Measurements from ENCODE around the gene CRYGB.

Gene CRYGB

DNA sequence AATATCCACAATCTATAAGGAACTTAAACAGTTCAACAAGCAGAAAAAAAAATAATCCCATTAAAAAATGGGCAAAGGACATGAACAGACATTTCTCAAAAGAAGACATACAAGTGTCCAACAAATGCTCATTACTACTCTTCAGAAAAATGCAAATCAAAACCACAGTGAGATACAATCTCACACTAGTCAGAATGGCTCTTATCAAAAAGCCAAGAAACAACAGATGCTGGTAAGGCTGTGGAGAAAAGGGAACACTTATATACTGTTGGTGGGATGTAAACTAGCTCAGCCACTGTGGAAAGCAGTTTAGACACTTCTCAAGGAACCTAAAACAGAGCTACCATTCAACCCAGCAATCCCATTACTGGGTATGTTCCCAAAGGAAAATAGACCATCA, 7.2 kb upstream of the CRYGB start:
- H3K4me3 ChIP-seq (ENCODE audit: low read depth, low read length) = no peak overlapping the region
- TF ChIP-seq, protein P1, sequence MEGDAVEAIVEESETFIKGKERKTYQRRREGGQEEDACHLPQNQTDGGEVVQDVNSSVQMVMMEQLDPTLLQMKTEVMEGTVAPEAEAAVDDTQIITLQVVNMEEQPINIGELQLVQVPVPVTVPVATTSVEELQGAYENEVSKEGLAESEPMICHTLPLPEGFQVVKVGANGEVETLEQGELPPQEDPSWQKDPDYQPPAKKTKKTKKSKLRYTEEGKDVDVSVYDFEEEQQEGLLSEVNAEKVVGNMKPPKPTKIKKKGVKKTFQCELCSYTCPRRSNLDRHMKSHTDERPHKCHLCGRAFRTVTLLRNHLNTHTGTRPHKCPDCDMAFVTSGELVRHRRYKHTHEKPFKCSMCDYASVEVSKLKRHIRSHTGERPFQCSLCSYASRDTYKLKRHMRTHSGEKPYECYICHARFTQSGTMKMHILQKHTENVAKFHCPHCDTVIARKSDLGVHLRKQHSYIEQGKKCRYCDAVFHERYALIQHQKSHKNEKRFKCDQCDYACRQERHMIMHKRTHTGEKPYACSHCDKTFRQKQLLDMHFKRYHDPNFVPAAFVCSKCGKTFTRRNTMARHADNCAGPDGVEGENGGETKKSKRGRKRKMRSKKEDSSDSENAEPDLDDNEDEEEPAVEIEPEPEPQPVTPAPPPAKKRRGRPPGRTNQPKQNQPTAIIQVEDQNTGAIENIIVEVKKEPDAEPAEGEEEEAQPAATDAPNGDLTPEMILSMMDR (IDR thresholded peaks at IDR 0.05; ENCODE audit: borderline replicate concordance, insufficient read depth, low read depth, low read length) = no peak

GRCh38 chr2:208150956-208151355, 5.0 kb upstream of the CRYGB start:
- TF ChIP-seq, protein P1 (IDR thresholded peaks at IDR 0.05; ENCODE audit: borderline replicate concordance, insufficient read depth, low read depth, low read length) = no peak
- H3K4me3 ChIP-seq (ENCODE audit: low read depth, low read length) = no peak overlapping the region

DNA sequence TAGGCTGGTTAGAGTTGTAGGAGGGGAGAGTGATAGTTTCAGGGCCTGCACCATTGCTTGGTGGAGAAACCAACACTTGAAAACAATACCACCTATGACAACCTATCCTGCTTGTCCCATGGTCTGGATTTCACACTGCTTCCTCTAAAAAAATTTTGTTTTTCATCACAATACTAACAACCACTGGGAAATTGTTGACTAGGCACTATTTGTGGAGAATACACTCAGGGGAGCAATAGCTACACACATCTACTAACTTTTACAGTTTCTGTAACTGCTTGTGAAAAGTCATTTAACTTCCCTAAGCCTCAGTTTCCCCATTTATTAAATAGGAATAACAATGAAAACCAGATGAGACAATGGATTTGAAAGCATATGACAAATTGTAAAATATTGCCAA, 4.1 kb upstream of the CRYGB start:
- TF ChIP-seq, protein P1 (IDR thresholded peaks at IDR 0.05; ENCODE audit: borderline replicate concordance, insufficient read depth, low read depth, low read length) = no peak
- H3K4me3 ChIP-seq (ENCODE audit: low read depth, low read length) = no peak overlapping the region

- H3K4me3 ChIP-seq (ENCODE audit: low read depth, low read length) = no peak overlapping the region
- TF ChIP-seq, protein P1 (IDR thresholded peaks at IDR 0.05; ENCODE audit: borderline replicate concordance, insufficient read depth, low read depth, low read length) = no peak
Measured at GRCh38 chr2:208148803-208149202, 2.8 kb upstream of the CRYGB start.

DNA sequence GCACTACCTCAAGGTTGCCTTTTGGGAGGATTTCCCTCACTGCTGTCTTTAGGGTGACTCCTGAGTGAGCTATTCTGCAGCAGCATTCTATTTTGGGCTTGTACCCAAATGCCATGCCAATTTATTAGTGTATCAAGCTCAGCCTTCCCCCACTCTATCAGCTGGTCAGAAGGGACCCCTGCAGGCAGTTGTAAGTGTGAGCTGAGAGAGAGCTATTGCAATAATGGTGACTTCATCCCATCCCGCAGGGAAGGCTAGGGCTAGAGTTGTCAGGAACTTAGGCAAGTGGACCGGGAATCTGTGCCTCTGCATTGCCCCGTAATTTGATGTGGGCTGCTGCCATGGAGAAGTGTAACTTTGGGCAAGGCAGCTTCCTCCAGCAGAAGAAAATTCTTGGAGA, 1.8 kb upstream of the CRYGB start:
- H3K4me3 ChIP-seq (ENCODE audit: low read depth, low read length) = no peak overlapping the region

GRCh38 chr2:208147008-208147407, 1.1 kb upstream of the CRYGB start:
- TF ChIP-seq, protein P1 (IDR thresholded peaks at IDR 0.05; ENCODE audit: borderline replicate concordance, insufficient read depth, low read depth, low read length) = no peak

More for the DNA sequence above, 1.8 kb upstream of the CRYGB start:
- TF ChIP-seq, protein P1 (IDR thresholded peaks at IDR 0.05; ENCODE audit: borderline replicate concordance, insufficient read depth, low read depth, low read length) = no peak

GRCh38 chr2:208142925-208143799, 2.8 kb downstream of the CRYGB start:
- H3K4me3 ChIP-seq (ENCODE audit: low read depth, low read length) = no peak overlapping the region
- TF ChIP-seq, protein P1 (IDR thresholded peaks at IDR 0.05; ENCODE audit: borderline replicate concordance, insufficient read depth, low read depth, low read length) = no peak

More at GRCh38 chr2:208147008-208147407, 1.1 kb upstream of the CRYGB start:
- H3K4me3 ChIP-seq (ENCODE audit: low read depth, low read length) = no peak overlapping the region

Measured in GM12875 (cell line).